ENCODE data around the gene KRT79.

The KRT79 gene

DNA sequence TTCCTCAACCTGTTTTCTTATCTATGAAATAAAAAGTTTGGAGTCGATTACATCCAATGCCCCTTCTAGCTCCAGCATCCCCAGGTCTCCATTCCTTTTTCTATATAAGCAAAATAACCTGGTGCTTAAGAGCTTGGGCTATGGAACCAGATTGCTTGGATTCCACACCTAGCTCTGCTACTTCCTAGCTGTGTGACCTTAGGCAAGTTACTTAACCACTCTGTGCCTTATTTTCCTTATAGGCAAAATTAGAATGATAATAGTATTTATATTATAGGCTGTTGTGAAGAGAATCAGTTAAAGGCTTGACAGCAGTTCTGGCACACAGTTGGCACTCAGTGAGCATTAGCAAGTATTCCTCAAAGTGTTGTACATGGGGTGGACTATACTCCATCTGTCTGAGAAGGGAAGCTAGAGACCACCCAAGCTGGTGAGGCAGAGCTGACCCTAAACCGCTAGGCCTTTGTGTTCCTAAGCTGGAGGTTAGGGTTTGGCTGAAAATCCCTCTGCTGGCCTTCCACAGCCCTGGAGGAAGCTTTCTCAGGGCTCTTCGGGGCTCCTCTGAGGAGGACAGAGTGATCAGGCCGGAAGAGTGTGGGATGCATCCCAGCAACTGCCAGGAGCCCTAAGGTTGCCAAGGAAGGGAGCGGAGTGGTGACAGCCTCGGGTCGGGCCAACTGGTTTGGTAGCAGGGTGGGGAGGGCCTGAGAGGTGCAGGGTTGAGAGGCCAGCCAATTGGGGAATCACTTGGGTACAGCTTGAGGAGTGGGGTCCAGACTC, 14.2 kb downstream of the KRT79 start:
- no peak for DNase-seq (ENCODE audit: low read depth in 2 of 2)

DNA sequence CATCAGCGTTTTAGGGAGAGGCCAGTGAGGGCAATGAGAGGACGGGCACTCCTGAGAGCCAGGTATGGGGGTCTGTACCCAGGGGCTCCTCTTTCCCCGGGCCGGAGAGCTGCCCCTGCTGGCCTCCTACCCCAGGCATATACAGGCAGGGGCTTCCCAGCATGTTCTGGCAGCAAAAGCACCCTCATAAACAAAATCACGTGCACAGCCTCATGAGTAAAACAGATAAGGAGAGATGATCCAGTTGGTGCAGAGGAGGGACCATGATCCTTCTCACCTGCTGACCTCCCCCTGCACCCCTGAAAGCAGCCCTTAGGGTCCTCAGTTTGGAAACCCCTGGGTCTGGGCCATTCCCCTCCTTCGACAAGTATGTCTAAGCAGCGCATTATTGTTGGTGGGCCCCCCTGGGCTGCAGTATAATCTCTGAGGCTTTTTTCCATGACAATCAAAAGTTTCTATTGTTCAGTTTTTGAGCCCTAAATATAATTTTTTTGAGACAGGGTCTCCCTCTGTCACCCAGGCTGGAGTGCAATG, 15.2 kb downstream of the KRT79 start:
- DNase-seq (ENCODE audit: low read depth in 2 of 2), result no peak

DNA sequence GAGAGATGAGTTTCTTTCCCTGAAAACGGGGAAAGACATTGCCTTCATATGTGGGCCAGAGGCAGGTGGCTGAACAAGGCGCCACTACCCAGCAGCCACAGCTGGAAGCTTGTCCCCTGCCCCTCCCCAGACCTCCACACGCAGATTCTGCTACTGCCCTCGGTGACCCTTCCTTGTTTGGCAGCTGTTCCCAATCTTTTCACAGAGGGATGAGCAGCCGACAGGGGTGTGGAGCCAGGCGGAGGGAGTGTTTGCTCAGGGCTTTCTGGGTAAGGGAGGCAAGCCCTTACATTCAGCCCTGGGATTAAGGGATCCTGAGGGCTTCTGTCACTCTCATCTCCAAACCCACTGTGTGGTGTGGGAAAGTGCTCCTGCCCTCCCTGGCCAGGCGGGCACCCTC, 15.7 kb downstream of the KRT79 start:
- DNase-seq (ENCODE audit: low read depth in 2 of 2), result no peak

DNA sequence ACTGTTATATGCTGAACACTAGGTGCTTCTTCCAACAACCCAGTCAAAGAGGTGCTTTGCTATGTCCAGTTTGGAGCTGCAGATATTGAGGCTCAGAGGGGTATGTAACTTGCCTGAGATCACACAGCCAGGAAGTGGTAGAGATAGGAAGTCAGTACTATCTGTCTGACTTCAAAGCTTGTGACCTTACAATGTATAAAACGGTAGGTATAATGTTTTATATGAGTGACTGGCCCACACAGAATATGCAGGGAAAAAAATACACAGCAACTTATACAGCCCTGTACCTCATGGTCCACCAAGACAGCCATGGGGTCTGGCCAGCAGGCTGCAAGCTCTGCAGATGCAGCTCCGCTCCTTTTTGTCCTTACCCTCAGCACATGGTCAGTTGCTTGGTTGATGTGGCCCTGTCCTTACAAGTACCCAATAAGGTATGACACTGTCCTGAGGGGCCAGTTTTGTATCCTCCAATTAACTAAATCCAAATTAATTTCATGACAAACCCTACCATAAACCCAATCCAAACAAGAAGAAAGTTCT, 16.3 kb downstream of the KRT79 start:
- DNase-seq (ENCODE audit: low read depth in 2 of 2), result no peak

DNA sequence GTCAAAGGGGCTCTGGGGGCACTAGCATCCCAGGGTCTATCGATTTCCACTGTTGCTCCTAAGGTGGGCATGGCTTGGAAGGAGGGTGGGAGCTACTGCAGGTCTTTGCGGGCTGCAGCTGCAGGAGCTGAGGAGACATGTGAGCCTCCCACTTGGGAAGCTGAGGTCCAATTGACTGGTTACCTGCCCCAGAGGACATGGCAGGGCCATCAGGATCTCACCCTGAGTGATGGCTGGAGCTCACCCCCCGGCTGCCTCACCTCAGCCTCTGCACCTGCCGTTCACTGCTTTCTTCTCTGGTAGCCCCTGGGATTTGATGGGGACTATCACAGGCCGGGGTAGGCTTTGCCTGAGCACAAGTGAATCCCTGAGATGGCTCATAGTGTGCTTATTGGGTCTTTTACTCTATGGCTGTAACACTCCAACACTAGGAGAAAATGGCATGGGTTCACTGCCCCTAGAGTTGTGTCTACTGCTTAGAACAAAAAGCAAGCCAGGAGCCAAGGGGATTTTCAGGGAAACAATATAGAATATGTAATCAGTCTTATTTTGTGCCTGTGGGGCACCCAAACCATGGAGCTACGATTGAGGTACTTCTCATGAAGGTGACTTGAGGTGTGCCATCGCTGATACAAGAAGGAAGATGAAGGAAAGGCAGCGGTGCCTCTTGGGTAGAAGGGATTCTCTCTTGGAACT, 17.0 kb downstream of the KRT79 start:
- no peak for DNase-seq (ENCODE audit: low read depth in 2 of 2)

DNA sequence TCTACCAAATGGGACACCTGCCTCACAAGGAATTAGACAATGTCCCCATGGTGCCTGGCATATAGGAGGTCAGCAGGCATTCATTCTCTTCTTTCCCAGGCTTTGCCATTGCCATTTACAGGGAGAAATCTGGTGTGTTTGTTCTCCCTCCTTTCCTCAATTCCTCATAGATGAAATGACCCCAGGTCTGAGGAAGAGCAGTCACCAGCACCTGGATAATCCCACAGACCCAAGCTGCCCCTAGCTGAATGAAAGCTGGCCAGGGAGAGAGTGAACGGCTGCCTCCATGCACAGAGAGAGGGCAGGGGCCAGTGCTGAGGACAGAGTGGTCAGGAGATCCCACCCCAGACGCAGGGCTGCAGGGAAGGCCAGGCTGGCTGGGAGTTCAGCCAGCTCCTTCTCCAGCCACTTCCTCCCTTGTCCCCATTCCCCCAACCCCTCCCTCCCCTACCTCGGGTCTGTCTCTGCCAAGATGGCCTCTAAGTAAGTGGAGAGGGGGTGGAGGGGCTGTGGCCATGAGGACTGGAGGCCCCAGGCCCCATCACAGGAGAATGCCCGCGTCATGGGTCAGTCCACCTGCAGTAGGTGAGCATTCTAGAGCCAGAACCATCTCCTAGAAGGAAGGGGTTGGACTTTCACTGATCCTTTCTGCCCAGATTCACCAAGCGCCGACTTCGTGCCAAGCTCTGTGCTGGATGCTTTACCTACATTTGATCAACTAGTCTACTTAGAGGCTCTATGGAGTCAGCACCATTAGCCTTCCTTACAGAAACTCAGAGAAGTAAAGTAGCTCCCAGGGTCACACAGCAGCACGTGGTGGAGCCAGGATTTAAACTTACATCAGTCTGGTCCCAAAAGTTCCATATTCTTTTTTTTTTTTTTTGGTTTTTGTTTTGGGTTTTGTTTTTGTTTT, 18.2 kb downstream of the KRT79 start:
- no peak for DNase-seq (ENCODE audit: low read depth in 2 of 2)

DNA sequence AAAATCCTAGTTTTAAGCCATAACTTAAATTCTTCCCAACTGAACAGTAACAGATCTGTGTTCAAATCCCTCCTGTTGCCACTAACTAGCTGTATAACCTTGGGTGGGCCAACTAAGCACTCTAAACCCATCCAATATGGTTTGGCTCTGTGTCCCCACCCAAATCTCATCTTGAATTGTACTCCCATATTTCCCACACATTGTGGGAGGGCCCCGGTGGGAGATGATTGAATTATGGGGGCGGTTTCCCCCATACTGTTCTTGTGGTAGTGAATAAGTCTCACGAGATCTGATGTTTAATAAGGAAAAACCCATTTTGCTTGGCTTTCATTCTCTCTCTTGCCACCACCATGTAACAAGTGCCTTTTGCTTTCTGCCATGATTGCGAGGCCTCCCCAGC, 18.9 kb downstream of the KRT79 start:
- DNase-seq (ENCODE audit: low read depth in 2 of 2), result no peak

DNA sequence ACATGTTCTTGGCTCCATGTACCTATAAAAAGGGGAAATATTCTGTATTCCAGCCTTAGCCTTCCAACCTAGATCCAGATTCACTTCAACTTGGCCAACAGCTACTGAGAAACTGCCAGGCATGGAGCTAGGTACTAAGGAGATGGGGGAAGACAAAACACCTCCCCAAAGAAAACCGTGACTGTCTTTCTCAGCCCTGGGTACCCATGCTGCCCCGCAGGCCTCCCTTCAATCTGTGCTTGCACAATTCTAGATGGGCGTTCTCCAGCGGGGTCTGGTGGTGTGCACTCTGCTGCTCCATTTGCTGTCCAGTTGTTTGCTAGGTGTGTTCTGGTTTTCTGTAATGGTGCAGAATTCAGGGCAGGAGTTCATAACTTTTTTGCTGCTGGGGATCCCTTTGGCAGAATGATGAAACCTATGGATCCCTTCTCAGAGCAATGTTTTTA, 19.4 kb downstream of the KRT79 start:
- no peak for DNase-seq (ENCODE audit: low read depth in 2 of 2)

DNA sequence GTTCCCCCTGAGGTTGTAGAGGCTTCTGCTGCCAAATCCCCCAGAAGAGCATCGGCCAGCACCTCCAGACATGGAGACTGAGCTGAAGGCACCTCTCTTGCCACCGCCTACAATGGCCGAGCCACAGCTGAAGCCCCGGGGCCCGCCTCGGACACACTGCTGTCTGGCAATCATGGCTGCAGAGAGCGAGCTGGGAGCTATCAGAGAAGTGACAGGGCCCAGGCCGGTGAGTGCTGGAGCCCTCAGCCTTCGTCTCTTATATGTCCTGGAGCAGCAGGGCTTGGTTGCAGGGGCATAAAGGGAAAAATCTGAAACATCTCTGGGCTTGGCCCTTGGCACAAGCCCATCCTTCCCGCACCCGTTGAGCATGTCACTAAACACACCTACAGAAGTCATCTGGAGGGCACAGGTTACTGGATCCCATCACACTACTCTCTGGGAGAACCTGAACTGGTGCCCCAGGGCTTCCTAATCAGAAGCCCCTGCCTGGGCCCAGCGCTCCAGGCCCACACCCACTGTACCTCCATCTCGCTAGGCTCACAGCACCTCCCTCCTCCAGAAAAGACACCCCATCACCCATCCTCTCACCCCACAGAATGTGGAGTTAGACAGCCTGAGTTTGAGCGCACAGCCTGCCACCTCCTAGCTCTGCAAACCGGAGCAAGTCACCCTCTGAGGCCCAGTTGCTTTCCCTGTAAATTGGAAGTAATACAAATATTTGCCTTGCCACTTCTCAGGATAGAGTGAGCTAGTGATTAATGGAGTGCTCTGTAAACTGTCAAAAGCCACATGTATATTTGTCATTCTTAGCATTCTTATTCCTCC, 20.0 kb downstream of the KRT79 start, which contains the start of gene KRT4:
Gene KRT4, minus strand, starts transcription at position 232 of the 825 bp plus-strand sequence. Its CDS starts 58 bp downstream, at position 174.
- no peak for DNase-seq (ENCODE audit: low read depth in 2 of 2)

DNA sequence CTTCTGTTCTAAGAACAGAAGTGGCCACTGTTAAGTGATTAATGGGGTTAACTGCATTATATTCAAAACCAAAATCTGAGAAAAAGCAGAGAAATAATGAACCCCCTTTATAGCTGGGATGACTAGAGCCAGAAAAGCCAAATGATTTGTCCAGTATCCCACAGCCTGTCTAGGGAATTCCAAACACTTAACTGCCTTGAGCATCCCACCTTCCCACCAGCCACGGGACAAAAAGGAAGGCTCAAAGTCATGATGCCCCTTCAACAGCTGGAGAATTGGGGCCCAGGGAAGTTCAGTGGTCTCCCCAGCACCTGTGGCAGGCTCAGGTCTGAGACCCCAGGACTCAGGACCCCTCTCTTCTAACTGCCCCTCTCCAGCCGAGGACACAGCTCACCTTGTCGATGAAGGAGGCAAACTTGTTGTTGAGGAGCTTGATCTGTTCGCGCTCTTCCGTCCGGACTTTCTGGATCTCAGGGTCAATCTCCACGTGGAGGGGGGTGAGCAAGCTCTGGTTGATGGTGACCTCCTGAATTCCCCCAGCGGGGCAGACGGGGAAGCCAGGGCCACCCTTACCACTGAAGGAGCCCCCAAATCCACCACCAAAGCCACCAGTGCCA, 20.8 kb downstream of the KRT79 start:
- no peak for DNase-seq (ENCODE audit: low read depth in 2 of 2)

DNA sequence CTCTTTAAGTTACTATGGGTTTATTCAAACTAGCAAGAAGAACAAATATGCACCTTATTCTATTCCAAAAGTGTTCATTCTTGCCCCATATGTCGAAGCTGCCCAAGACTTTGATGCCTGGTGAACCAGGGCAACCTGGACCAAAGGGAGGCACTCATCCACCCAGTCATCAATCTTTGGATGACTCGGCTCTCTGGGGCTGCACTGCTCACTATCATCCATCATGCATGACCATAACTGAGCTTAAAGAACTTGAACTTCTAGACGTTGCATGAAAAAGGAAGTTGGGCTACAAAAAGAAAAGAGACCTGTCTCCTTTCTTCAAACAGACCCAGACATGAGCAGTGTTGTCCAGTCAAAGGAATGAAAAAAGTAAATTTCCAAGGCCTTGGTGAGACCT, 21.4 kb downstream of the KRT79 start:
- no peak for DNase-seq (ENCODE audit: low read depth in 2 of 2)

DNA sequence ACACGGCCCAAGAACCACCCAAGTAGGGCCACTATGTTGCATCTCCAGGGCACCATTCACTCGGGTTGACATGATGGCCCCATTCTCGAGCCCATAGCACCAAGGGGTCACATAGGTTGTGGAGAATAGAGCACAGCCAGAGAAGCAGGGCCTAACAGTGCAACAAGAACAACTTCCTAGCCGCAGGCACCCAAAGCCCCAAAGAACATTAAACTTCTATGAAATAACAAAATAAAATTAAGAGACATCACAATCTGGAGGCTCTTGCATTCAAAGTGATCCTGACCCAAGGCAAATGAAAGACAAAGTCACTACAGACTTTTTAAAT, 22.1 kb downstream of the KRT79 start:
- DNase-seq (ENCODE audit: low read depth in 2 of 2), result no peak

DNA sequence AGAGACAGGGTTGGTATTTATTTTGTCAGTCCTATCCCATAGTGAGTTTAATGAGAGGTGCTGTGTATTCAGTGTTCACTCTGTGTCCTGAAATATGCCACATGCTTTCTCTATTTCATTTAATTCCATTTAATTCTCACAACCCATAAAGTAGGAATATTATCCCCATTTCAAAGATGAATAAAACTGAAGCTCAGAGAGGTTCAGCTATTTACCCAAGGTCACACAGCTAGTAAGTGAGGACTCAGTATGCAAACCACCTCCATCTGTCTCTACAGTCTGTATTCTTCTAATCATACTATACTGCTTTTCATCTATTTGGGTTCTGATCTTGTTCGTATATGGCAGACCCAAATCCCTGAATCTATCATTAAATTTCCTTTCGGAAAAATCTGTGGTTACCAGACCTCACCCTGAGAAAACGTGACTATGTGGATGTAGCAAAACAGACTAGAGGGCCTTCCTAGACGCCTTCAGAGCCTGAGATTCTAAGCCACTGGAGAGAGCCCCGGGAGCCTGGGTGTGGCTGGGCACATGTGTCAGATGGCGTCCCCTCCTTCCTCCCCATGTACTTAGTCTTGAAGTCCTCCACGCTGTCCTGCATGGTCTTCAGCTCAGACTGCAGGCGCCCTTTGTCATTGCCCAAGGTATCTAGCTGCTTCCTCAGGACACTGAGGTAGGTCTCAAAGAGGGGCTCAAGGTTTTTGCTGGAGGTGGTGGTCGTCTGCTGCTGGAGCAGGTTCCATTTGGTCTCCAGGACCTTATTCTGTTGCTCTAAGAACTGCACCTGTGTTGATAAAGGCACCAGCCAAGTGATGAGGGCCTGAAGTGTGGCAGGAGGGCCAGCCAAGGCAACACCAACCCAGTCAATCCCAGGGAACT, 22.7 kb downstream of the KRT79 start:
- DNase-seq (ENCODE audit: low read depth in 2 of 2), result no peak

DNA sequence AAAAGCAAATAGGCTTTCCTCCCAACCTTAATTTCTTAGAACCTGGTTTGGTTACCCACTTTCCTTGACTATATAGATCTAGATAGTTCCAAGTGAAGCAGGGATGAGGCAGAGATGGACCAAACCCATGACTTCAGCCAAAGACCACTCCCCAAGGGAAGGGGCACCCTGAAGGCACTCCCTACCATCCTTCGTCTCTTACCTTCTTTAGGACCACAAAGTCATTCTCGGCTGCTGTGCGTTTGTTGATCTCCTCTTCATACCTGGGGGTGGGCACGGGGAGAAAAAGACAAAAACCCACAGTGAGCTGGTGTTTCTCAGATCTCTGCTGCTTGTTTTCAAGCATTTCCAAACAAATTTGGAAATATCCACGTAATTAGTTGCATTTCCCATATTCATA, 23.6 kb downstream of the KRT79 start:
- DNase-seq (ENCODE audit: low read depth in 2 of 2), result no peak

DNA sequence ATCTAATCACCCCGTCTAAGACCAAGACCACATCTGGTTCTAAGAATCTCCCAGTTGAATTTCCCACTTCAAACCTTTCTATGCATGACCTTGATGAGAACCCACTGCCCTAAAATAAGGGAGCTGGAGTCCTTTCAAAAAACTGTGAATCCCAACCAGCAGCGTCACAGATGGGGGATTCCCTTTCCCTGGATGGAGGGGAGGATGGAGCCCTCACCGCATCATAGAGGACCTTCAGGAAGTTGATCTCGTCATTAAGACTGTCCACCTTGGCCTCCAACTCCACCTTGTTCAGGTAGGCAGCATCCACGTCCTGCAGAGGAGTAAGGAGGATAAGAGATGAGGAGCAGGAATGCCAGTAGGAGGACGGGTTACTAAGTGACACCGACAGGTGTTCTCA, 24.9 kb downstream of the KRT79 start:
- no peak for DNase-seq (ENCODE audit: low read depth in 2 of 2)

DNA sequence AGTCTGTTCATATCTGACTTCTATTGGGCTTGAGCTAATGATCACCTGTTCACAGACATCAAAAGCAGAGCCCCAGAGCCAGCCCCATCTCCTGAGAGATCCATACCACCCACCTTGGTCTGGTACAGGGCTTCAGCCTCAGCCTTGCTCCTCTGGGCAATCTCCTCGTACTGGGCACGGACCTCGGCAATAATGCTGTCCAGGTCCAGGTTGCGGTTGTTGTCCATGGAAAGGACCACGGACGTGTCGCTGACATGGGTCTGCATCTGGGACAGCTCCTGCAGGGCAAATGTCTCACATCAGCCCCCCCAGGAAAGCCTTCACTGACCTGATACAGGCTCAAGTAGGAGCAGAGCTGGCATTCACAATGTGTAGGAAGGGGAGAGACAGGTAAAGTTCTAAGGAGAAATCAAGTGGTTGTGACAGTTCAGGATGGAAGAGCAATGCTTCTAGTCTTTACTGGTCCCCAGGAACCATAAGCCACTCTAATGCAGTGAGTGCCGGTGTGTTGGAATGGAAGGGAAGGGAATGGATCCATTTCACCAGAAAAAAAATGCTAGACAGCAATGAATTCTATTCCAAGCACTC, 25.4 kb downstream of the KRT79 start:
- DNase-seq (ENCODE audit: low read depth in 2 of 2), result no peak

DNA sequence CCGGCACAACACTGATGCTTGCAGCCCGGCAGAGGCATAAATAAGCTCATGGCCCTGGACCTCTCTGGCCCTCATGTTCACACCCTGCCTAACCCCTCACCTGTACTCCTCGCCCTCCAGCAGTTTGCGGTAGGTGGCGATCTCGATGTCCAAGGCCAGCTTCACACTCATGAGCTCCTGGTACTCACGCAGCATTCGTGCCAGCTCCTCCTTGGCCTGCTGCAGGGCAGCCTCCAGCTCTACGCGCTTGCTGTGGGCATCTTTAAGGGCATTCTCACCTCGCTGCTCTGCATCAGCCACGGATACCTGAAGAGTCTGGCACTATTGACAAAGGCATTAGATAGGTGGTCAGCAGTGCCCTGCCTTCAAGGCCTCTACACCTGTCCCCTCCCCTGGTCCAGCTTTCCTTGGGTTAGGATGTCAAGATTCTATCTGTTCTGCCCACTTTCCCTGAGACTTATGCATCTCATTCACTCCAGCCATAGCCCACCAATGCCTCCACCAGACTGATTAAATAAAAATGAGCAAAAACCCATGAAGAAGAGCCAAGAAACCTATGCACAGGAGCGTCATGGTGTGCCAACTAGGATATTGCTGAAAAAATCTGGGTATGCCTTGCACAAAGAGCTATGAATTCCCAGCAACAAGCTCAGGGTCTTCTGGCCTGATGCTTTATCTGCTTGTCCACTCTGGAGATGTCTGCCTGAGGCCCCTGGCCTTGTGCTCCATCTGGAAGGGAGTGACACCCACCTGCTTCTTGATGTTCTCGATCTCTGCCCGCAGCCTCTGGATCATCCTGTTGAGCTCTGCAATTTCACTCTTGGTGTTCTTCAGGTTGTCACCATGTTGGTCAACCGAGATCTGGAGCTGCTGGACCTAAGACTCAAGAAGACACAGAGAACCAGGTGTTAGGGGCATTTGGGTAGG, 26.3 kb downstream of the KRT79 start:
- DNase-seq (ENCODE audit: low read depth in 2 of 2), result no peak

Measured in stimulated activated CD4-positive, alpha-beta T cell treated with anti-CD3 and anti-CD28 coated beads, Interleukin-15, amount 100 ng/mL, for 48 hours (primary cell).